HepG2 (cell line): Measurements from ENCODE around the gene LAPTM4A. TPM values are rescaled to one million over a fixed set of nuclear protein-coding genes. Genes with fewer than 3 reads are reported as not detected.

Experiments used
- CBX5 ChIP-seq: sonication (generic); formaldehyde crosslinking; IDR thresholded peaks from 2 replicates; pipeline ENCODE4 v1.4.0; 2020; ENCODE audit warnings: missing genetic modification reagents, borderline replicate concordance
- CREB3 ChIP-seq: sonication (generic); formaldehyde crosslinking; IDR thresholded peaks from 2 replicates; pipeline ENCODE4 v1.5.0; 2020; ENCODE audit warnings: missing genetic modification reagents
- GABPB1 ChIP-seq: IDR thresholded peaks from 2 replicates; pipeline ENCODE4 v1.6.1; 2016; ENCODE audit warnings: mild to moderate bottlenecking, missing genetic modification reagents, moderate library complexity, missing compliant biosample characterization
- HOXA3 ChIP-seq: sonication (generic); formaldehyde crosslinking; IDR thresholded peaks from 2 replicates; pipeline ENCODE4 v1.5.0; 2020; ENCODE audit warnings: missing genetic modification reagents
- HOXA5 ChIP-seq: sonication (generic); formaldehyde crosslinking; IDR thresholded peaks from 2 replicates; pipeline ENCODE4 v1.4.0; 2020; ENCODE audit warnings: missing genetic modification reagents
- ISL2 ChIP-seq: sonication (generic); formaldehyde crosslinking; IDR thresholded peaks from 2 replicates; pipeline ENCODE4 v1.5.0; 2020; ENCODE audit warnings: missing genetic modification reagents
- ISX ChIP-seq: sonication (generic); formaldehyde crosslinking; conservative IDR thresholded peaks from 2 replicates; pipeline ENCODE4 v1.5.0; 2020; ENCODE audit warnings: missing genetic modification reagents
- MAF1 ChIP-seq: sonication (generic); formaldehyde crosslinking; IDR thresholded peaks from 2 replicates; pipeline ENCODE4 v1.5.0; 2020; ENCODE audit warnings: missing genetic modification reagents, borderline replicate concordance
- MLLT10 ChIP-seq: sonication (generic); formaldehyde crosslinking; IDR thresholded peaks from 2 replicates; pipeline ENCODE4 v1.4.0; 2020; ENCODE audit warnings: missing genetic modification reagents
- NR2F1 ChIP-seq, 2 experiments: fragments of 450-650 bp in 1 of 2; formaldehyde crosslinking in 1 of 2; IDR thresholded peaks; 2 replicates each; pipeline versions ENCODE4 v1.5.0 to v1.6.1; 2016 to 2020; ENCODE audit warnings: mild to moderate bottlenecking in 1 of 2, missing compliant biosample characterization in 1 of 2, missing genetic modification reagents in 1 of 2, moderate library complexity in 1 of 2
- POLR2AphosphoS2 ChIP-seq: IDR thresholded peaks from 2 replicates; pipeline ENCODE4 v1.6.1; 2011; ENCODE audit warnings: low read depth, low read length, improper control_type of control experiment
- PRPF4 ChIP-seq: fragments of 200-400 bp; formaldehyde crosslinking; IDR thresholded peaks from 2 replicates; pipeline ENCODE4 v1.6.1; 2016; ENCODE audit warnings: low read length, low read depth; ENCODE audit not compliant: poor library complexity, severe bottlenecking
- PTBP1 ChIP-seq: fragments of 200-400 bp; formaldehyde crosslinking; IDR thresholded peaks from 2 replicates; pipeline ENCODE4 v1.6.1; 2018; ENCODE audit warnings: low read length, low read depth; ENCODE audit not compliant: poor library complexity, severe bottlenecking
- RFX5 ChIP-seq: IDR thresholded peaks from 2 replicates; pipeline ENCODE4 v1.6.1; 2011; ENCODE audit warnings: low read depth, low read length, improper control_type of control experiment
- RXRA ChIP-seq: sonication (generic); formaldehyde crosslinking; IDR thresholded peaks from 2 replicates; pipeline ENCODE4 v1.5.1; 2020; ENCODE audit warnings: missing genetic modification reagents
- SNRNP70 ChIP-seq: fragments of 200-400 bp; formaldehyde crosslinking; IDR thresholded peaks from 2 replicates; pipeline ENCODE4 v1.6.1; 2017; ENCODE audit warnings: mild to moderate bottlenecking, low read depth, low read length, moderate library complexity
- SP2 ChIP-seq: sonication (generic); formaldehyde crosslinking; IDR thresholded peaks from 2 replicates; pipeline ENCODE4 v1.5.1; 2020; ENCODE audit warnings: mild to moderate bottlenecking, missing genetic modification reagents
- STAT5B ChIP-seq: sonication (generic); formaldehyde crosslinking; IDR thresholded peaks from 2 replicates; pipeline ENCODE4 v1.4.0; 2020; ENCODE audit warnings: missing genetic modification reagents
- TEAD3 ChIP-seq: optimal IDR thresholded peaks from 2 replicates; pipeline ENCODE3; 2016; ENCODE audit warnings: borderline replicate concordance
- YEATS2 ChIP-seq: sonication (generic); formaldehyde crosslinking; IDR thresholded peaks from 2 replicates; pipeline ENCODE4 v1.4.0; 2020; ENCODE audit warnings: missing genetic modification reagents, borderline replicate concordance
- ZFP36L2 ChIP-seq: sonication (generic); formaldehyde crosslinking; IDR thresholded peaks from 2 replicates; pipeline ENCODE4 v1.4.0; 2020; ENCODE audit warnings: missing genetic modification reagents
- ZFP41 ChIP-seq: sonication (generic); formaldehyde crosslinking; IDR thresholded peaks from 2 replicates; pipeline ENCODE4 v1.4.0; 2020; ENCODE audit warnings: mild to moderate bottlenecking, missing genetic modification reagents, borderline replicate concordance
- ZNF160 ChIP-seq: sonication (generic); formaldehyde crosslinking; IDR thresholded peaks from 2 replicates; pipeline ENCODE4 v1.8.0; 2022; ENCODE audit warnings: mild to moderate bottlenecking, inconsistent platforms, missing genetic modification reagents
- ZNF207 ChIP-seq: fragments of 450-650 bp; IDR thresholded peaks from 2 replicates; pipeline ENCODE4 v1.6.1; 2016; ENCODE audit warnings: antibody characterized with exemption, borderline replicate concordance
- ZNF260 ChIP-seq: sonication (generic); formaldehyde crosslinking; IDR thresholded peaks from 2 replicates; pipeline ENCODE4 v1.4.0; 2020; ENCODE audit warnings: missing genetic modification reagents, low read depth, mild to moderate bottlenecking, borderline replicate concordance
- ZNF543 ChIP-seq: sonication (generic); formaldehyde crosslinking; IDR thresholded peaks from 2 replicates; pipeline ENCODE4 v1.4.0; 2020; ENCODE audit warnings: mild to moderate bottlenecking, missing genetic modification reagents
- ZNF713 ChIP-seq: sonication (generic); formaldehyde crosslinking; IDR thresholded peaks from 2 replicates; pipeline ENCODE4 v1.4.0; 2020; ENCODE audit warnings: mild to moderate bottlenecking, missing genetic modification reagents
- polyA plus RNA-seq, 8 experiments: library from polyadenylated mRNA; depleted of rRNA in 3 of 8; stranded (reverse) in 7 of 8; unstranded in 1 of 8; fragments of >200 nt; fragmentation: Illumina TruSeq in 4 of 8; extraction: Trizol in 4 of 8; gene quantifications; 2 replicates each; pipeline versions ENCODE4 v1.2.1 to v1.2.3, GENCODE V29; 2011 to 2016; ENCODE audit warnings: low read depth in 4 of 8, missing spikeins in 1 of 8, mixed read lengths in 1 of 8; ENCODE audit not compliant: insufficient read depth in 1 of 8
- total RNA-seq, 5 experiments: library from RNA; depleted of rRNA; stranded (reverse); fragments of >200 nt; fragmentation: Illumina TruSeq; extraction: Trizol; gene quantifications; 2 replicates each; pipeline ENCODE4 v1.2.3, GENCODE V29; 2016; ENCODE audit warnings: low read depth in 1 of 5
- TF ChIP-seq, protein P1 (sequence below): sonication (generic); formaldehyde crosslinking; IDR thresholded peaks from 2 replicates; pipeline ENCODE4 v1.5.0; 2020; ENCODE audit warnings: missing genetic modification reagents, mild to moderate bottlenecking, borderline replicate concordance
- TF ChIP-seq, protein P2 (sequence below): sonication (generic); formaldehyde crosslinking; IDR thresholded peaks from 2 replicates; pipeline ENCODE4 v1.4.0; 2020; ENCODE audit warnings: missing genetic modification reagents

Gene LAPTM4A
- total and polyA plus RNA-seq, 2 of the 13 experiments (the other 11 are each of a cell fraction or from before 2014, with no cell fraction given) = 116 to 558 TPM

DNA sequence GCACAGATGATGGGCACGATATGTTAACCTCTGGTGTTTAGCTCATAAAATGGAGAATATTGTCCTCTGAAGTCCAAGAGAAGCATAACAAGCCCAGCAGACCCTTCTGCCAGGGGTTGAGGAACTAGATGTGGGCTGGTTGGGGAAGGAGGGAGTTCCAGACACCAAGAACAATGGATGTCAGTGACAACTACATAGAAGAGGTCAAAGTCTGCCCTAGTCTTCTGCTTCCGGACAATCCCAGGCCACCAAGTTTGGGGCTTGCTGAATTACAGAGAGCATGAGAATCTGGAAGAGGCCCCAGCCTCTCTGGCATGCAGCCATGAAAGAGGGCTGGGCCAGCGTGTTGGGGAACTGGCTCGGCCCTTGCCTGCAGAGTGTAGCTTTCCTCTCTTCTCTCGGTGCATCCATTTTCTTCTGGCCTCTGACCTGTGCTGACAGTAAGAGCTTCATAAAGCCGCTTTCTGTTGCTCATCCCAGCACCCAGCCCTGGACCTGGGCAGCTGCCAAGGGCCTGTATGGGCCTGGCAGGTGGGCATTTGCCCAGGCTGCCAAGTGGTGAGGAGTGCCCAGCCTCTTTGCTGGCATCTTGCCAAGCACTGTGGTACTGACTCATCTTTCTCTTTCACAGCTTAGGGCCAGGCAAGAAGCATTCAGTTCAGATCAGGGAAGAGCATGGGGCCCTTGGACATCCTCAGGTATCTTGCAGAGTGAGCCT is 14.6 kb upstream of the LAPTM4A start (continued):
- TF ChIP-seq, protein P1, sequence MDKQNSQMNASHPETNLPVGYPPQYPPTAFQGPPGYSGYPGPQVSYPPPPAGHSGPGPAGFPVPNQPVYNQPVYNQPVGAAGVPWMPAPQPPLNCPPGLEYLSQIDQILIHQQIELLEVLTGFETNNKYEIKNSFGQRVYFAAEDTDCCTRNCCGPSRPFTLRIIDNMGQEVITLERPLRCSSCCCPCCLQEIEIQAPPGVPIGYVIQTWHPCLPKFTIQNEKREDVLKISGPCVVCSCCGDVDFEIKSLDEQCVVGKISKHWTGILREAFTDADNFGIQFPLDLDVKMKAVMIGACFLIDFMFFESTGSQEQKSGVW (CRISPR knock-in tag) = no peak
- no peak for TF ChIP-seq PTBP1
- no peak for TF ChIP-seq RFX5
- 0 out of 2 replicates have a peak, but pooled peaks have one; percentile 19 for TF ChIP-seq YEATS2 (CRISPR knock-in tag)
- peak; percentile 53 for TF ChIP-seq GABPB1 (CRISPR knock-in tag)
- TF ChIP-seq ZFP36L2 = no peak
- no peak for TF ChIP-seq ZNF207
- peak; percentile 82; the same call in 1 of the 2 replicates for TF ChIP-seq ISL2 (CRISPR knock-in tag)
- TF ChIP-seq HOXA5 (CRISPR knock-in tag) = 0 out of 2 replicates have a peak, but pooled peaks have one; percentile 33
- no peak for TF ChIP-seq POLR2AphosphoS2
- peak in 1 of 2 experiments; percentile 60; a peak in 1 of 4 replicates for TF ChIP-seq NR2F1 (CRISPR knock-in tag; IDR thresholded peaks at IDR 0.05)
- no peak for TF ChIP-seq SP2
- no peak for TF ChIP-seq ZNF160 (CRISPR knock-in tag)
- TF ChIP-seq ZNF543 (CRISPR knock-in tag) = peak; percentile 81; the same call in 1 of the 2 replicates
- TF ChIP-seq ZNF713 (CRISPR knock-in tag) = peak; percentile 93
- no peak for TF ChIP-seq MAF1
- TF ChIP-seq, protein P2, sequence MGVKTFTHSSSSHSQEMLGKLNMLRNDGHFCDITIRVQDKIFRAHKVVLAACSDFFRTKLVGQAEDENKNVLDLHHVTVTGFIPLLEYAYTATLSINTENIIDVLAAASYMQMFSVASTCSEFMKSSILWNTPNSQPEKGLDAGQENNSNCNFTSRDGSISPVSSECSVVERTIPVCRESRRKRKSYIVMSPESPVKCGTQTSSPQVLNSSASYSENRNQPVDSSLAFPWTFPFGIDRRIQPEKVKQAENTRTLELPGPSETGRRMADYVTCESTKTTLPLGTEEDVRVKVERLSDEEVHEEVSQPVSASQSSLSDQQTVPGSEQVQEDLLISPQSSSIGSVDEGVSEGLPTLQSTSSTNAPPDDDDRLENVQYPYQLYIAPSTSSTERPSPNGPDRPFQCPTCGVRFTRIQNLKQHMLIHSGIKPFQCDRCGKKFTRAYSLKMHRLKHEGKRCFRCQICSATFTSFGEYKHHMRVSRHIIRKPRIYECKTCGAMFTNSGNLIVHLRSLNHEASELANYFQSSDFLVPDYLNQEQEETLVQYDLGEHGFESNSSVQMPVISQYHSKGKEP (CRISPR knock-in tag) = no peak
- no peak for TF ChIP-seq ISX (CRISPR knock-in tag)
- no peak for TF ChIP-seq SNRNP70
- peak; percentile 36; the same call in 1 of the 2 replicates for TF ChIP-seq CBX5 (CRISPR knock-in tag)
- no peak for TF ChIP-seq MLLT10 (CRISPR knock-in tag)
- 0 out of 2 replicates have a peak, but pooled peaks have one; percentile 63 for TF ChIP-seq ZNF260
- no peak for TF ChIP-seq STAT5B (CRISPR knock-in tag)
- no peak for TF ChIP-seq PRPF4
- peak; percentile 74 for TF ChIP-seq RXRA
- TF ChIP-seq TEAD3 (CRISPR knock-in tag) = peak; percentile 70
- no peak for TF ChIP-seq CREB3
- peak; percentile 70 for TF ChIP-seq HOXA3 (CRISPR knock-in tag)
- 0 out of 2 replicates have a peak, but pooled peaks have one; percentile 70 for TF ChIP-seq ZFP41 (CRISPR knock-in tag)
